Measurements from ENCODE around the gene SEC22C.

- TF ChIP-seq GATA2 (IDR thresholded peaks at IDR 0.05; ENCODE audit: low read depth, low read length) (no peak), GATA3 (IDR thresholded peaks at IDR 0.05; ENCODE audit: low read depth, low read length) (no peak)
Measured at GRCh38 chr3:42525736-42526345, 55.9 kb downstream of the SEC22C start.

All from SH-SY5Y (cell line).